ENCODE results near the gene RRP1B.
"Not testable (repeated sequence)": the region's sequence is repeated elsewhere in the genome, so short reads cannot be mapped to it uniquely, and the experiment has no call there.

RRP1B gene

DNA sequence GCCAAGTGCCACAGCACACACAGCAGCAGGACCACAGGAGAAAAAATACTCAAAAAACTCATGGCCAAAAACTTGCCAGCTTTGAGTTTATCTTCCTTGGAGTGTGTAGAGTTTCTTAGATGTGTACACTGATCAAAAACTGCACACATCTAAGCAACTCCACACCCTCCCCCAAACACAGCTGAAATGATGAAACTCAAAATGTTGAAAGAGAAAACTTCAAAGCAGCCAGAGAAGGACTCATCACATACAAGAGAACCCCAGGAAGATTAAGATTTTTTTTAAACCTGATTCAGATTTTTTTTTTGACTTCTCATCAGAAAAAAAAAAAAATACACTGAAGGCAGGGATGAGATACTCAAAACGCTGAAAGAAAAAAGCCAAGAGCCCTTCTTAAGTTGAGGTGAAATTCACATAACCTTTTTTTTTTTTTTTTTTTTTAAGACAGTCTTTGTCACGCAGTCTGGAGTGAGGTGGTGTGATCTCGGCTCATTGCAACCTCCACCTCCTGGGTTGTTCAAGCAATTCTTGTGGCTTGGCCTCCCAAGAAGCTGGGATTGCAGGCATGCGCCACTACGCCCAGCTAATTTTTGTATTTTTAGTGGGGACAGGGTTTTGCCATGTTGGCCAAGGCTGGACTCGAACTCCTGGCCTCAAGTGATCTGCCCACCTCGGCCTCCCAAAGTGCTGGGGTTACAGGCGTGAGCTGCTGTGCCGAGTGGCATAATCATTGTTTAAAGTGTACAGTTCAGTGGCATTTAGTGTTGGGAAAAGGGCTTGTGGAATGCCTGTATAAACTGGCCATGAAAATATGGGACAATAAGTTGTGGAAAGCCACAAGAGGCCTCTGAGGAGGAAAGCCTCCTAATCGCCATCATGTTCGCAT lies 38.6 kb downstream of the RRP1B start:
- DNase-seq (ENCODE audit: low read depth in 2 of 2, low spot score in 1 of 2), result no peak

DNA sequence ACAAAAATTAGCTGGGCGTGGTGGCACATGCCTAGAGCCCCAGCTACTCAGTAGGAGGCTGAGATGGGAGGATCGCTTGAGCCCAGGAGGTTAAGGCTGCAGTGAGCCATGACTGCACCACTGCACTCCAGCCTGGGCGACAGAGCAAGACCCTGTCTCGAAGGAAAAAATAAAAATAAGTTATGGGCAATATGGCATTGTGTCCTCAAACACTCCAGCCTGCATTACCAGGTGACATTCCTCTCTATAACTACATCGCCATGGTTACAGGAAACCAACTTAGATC lies 40.1 kb downstream of the RRP1B start:
- not testable (repeated sequence) for DNase-seq (ENCODE audit: low read depth in 2 of 2, low spot score in 1 of 2)

DNA sequence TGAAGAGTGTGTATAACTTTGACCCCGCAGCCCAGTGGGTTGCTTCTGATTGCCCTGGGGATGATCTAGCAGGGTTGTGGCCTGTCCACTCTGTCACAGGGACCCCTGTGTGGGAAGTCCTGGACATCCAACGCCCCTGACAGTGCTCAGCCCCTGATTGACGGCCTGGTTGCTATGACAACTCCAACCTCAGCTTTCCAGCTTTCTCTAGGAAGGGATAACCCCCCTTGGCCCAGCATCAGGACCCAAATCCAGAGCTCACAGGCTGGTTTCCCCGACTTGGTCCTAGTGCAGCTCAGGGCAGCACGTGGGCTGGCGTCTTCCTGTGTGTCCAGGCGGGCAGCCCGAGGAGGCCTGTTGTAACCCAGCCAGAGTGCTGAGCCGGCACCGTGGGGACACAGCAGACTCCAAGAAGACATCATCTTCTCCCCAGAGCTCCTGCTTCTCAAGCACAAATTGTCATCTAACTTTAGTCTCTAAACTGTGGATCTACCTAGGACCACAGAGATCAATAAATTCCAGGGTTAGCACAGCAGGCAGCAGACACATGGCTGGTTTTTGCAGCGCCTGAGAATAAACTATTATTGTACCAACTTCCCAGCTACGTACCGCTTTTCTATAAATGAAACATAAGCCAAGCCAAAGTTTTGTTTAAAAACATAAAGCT lies 40.7 kb downstream of the RRP1B start:
- no peak for DNase-seq (ENCODE audit: low read depth in 2 of 2, low spot score in 1 of 2)

DNA sequence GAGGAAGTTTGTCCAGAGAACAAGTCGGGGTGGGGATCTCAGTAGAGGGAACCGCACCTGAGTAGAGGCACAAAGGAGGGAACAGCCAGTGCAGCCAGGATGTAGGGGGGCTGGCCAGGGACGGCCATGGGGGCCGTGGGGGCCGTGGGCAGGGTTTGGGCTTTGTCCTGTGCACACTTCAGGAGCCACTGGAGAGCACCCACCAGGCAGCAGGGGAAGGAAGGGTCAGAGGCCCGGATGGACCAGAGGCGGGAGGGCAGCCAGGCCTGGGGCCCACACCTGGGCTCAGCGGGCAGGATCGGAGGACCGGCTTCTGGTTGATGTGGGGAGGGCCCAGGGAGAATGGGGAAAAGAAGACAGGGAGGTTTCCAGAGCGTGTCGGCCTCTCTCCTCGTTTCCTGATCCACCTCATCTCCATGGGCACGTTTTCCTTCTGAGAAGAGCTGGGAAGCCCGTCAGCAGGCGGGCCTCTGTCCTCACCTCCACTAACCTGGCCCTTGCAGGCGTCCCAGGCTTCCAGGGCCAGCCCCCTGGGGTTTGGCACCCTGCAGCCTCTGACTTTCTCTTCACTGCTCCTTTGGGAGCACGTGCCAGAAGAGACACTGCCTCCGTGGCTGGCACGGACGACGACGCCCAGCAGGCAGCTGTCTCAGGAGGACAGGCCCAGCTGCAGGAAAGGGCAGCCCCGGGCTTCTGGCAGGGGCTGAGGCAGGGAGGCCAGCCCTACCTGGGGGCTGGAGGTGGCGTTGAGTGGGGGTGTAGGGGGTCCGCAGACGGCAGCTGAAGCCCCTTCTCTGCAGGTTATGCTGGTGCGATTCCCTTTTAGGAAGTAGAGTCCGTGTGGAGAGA lies 42.8 kb downstream of the RRP1B start:
- no peak for DNase-seq (ENCODE audit: low read depth in 2 of 2, low spot score in 1 of 2)

DNA sequence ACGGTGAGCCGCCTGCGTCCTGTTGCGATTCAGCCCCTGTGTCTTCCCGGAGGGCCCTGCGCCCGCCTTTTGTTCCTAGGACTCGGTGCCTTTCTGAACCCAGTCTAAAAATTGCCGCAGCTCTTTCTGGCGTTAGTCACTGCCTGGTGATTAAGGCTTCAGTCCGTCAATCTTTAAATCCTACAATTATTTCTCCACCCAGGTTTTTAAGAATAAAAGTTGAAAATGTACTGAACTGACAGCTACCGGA lies 43.4 kb downstream of the RRP1B start:
- DNase-seq (ENCODE audit: low read depth in 2 of 2, low spot score in 1 of 2), result no peak

DNA sequence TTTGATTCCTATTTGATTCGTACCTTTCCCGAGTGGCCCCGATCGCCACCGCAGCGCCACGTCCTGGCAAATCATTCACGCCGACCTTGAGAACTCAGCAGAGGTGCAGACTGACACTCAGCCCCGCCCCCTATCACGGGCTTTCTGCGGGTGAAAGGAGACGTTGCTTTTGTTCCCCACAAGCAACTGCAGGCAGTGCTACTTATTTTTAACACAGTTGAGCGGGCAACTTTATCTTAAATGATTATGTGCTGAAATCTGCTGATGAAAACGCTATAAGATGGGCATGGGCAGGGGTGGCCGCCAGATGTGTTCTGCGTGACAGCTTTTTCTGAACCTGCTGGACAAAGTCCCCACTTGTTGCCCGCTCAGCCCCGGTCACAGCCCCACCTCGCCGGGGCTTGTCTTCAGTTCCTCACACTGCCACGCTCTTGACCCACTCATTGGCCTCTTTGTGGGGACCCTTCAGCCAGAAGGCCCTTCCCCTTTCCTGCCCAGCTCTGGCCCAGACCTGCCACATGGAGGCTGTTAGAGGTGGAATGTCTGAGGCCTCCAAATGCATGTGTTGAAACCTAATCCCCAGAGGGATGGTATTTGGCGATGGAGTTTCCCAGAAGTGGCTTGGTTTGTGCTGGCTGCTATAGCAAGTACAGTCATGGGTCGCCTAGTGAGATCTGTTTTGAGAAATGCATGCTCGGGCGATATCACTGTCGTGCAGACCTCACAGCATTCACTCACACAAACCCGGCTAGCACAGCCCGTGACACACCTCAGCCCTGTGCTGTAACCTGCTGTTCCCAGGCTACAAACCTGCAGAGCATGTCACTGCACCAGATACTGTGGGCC lies 43.9 kb downstream of the RRP1B start:
- DNase-seq (ENCODE audit: low read depth in 2 of 2, low spot score in 1 of 2), result no peak

DNA sequence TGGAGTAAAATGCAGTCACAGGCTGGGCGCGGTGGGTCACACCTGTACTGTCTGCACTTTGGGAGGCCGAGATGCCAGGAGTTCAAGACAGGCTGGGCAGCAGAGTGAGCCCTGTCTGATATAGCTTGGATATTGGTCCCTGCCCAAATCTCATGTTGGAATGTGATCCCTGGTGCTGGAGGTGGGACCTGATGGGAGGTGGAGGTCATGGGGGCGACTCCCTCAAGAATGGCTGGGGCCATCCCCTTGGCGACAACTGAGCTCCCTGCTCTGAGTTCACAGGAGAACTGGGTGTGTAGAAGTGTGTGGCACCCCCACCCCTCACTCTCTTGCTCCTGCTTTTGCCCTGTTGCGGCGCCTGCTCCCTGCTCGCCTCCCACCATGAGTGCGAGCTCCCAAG lies 48.1 kb downstream of the RRP1B start:
- DNase-seq (ENCODE audit: low read depth in 2 of 2, low spot score in 1 of 2), result no peak

DNA sequence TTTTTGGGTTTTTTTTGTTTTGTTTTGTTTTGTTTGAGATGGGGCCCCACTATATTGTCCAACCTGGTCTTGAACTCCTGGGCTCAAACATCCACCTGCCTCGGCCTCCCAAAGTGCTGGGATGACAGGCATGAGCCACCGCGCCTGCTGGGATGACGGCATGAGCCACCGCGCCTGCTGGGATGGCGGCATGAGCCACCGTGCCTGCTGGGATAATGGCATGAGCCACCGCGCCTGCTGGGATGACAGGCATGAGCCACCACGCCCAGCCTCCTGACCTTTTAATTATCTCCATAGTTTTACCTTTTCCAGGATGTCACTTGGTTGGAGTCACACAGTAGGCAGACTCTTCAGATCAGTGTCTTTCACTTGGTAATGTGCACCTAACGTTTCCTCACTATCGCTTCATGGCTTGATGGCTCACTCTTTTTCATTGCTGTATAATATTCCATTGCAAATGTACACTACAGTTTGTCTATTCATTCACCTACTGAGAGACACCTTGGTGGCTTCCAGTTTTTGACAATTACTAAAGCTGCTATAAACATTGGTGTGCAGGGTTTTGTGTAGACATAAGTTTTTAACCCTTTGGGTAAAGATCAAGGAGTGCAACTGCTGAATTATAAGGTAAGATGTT lies 49.5 kb downstream of the RRP1B start:
- DNase-seq (ENCODE audit: low read depth in 2 of 2, low spot score in 1 of 2), result no peak

DNA sequence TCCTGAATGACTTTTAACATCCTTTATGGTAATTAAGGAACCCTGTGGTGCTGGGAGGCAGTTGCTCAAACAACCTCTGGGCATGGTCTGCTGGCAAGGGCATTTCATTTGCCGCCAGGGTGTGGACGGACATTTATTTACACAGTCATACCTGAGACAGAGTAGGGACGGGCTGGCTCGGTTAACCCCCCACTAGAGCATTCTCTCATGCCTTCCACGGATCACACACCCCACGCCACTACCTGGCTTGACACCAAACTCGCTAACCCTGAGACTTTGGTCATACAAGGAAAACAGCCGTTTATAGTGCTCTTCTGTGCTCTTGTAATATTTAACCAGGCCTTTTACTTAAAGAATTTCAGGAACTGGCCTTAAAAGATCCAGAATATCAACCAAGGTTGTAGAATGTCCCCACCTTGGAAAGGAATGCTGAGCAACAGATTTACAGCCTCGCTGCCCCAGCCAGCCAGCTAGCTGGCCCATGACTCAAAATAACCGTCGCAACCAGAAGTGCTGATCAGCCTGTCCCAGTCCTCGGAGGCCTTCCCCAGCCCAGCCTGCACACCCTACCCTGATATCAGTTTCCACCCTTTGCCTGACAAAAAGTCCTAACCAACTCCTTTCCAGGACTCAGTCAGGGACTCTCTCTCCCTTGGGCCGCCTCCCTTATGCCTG lies 53.0 kb downstream of the RRP1B start:
- no peak for DNase-seq (ENCODE audit: low read depth in 2 of 2, low spot score in 1 of 2)

DNA sequence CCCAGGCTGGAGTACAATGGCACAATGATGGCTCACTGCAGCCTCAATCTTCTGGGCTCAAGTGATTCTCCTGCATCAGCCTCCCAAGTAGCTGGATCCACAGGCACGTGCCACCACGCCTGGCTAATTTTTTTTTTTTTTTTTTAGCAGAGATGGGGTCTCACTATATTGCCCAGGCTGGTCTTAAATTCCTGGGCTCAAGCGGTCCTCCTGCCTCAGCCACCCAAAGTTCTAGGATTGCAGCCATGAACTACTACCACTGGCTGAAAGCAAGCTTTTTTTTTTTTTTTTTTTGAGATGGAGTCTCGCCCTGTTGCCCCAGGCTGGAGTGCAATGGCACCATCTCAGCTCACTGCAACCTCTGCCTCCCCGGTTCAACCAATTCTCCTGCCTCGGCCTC lies 53.8 kb downstream of the RRP1B start:
- not testable (repeated sequence) for DNase-seq (ENCODE audit: low read depth in 2 of 2, low spot score in 1 of 2)

DNA sequence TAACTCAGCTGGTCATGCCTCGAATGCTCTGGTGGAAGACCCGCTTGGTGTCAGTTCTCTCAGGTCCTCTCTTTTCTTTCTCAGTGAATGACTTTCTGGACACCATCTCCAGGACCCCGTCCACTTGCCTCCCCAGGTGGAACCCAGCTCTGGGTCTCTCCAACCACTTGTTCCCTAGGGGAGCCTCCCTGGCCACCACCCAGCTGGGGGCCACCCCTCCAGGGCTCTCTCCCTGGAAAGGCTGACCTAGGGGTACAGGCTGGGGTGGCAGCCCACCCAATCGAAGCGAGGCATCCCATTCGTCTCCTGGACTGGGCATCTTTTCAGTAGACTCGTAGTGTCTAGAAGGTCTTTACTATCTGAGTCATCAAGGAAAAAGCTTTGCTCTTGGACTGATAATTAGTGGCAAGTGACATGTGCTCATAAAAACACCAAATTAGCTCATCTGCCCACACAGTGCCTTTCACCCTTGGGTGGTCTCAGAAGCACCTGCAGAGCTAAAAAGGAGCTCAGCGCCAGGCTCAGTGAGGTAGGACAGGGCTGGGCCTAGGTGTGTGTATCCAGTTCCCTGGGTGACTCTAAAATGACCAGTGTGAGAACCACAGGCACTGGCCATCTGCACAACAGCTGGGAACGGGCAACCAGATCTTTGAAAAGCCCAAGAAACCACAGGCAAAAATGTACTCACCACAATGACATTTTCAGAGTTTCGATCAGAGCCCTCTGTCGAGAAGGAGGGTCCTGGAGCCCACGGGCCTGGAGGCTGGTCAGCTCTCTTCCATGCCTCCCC lies 57.2 kb downstream of the RRP1B start:
- DNase-seq (ENCODE audit: low read depth in 2 of 2, low spot score in 1 of 2), result no peak

DNA sequence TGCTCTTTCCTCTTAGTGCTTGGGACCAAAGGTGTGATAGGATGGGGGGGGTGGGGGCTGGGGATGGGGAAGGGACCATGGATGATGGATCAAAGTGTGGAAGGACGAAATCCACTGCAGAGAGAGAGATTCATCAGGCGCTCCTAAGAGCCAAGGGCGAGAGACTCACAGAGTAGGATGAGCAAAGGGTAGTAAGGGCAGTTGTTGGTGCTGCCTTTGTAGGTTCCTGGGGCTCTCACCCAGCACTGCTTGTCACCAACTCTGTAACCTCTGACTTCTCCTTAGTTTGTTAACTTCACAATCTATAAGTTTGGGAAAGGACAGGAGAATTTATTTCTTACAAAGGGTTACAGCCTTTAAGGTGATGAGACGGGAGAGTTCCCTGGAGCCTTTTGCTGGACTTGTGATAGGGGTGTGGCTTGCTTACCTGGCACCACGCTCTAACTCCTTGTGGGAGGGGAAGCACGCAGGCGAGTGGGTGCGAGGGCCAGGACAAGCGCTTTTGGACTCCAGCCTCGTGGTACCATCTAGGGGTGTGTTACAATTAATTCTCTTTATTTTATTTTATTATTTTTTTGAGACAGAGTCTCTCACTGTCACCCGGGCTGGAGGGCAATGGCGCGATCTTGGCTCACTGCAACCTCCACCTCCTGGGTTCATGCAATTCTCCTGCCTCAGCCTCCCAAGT lies 58.0 kb downstream of the RRP1B start:
- DNase-seq (ENCODE audit: low read depth in 2 of 2, low spot score in 1 of 2), result no peak

DNA sequence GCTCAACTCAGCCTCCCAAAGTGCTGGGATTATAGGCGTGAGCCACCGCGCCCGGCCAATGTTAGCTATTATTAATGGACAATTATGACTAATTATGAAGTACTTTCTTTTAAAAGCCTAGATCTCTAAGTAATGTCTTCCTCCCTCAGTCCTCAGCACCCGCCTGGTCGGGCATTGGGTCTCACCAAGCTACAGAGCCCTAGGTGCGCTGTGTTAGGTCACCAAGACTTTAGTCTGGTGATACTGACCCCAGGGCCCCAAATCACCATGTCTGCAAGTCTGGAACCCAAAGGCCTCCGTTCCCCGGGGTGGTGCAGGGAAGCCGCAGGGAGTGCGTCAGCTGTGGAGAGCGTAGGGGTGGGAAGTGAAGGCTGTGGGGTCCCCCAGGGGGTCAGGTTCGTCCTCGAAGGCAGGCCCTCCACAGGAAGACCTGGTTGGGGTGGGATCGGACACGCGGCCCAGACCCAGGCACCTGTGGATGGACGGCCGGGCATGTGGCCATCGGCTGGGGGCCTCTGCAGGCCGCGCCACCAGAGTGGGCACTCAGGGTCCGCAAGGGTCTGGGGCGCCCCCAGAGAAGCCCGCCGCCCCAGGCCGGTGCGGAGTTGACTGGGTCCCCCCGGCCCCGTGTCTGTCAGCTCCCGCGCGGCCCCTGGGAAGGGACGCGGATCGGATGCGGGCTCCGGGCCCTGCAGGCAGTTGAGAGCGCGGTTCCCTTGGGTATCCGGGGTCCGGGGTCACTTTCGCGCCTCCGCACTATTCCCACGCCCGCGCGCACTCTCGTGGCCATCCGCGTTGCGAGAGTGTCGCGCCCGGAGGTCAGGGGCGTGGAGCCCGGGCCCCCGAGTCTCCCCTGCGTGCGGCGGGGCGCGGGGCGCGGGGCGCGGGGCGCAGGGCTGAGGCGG lies 58.9 kb downstream of the RRP1B start:
- no peak for DNase-seq (ENCODE audit: low read depth in 2 of 2, low spot score in 1 of 2)

DNA sequence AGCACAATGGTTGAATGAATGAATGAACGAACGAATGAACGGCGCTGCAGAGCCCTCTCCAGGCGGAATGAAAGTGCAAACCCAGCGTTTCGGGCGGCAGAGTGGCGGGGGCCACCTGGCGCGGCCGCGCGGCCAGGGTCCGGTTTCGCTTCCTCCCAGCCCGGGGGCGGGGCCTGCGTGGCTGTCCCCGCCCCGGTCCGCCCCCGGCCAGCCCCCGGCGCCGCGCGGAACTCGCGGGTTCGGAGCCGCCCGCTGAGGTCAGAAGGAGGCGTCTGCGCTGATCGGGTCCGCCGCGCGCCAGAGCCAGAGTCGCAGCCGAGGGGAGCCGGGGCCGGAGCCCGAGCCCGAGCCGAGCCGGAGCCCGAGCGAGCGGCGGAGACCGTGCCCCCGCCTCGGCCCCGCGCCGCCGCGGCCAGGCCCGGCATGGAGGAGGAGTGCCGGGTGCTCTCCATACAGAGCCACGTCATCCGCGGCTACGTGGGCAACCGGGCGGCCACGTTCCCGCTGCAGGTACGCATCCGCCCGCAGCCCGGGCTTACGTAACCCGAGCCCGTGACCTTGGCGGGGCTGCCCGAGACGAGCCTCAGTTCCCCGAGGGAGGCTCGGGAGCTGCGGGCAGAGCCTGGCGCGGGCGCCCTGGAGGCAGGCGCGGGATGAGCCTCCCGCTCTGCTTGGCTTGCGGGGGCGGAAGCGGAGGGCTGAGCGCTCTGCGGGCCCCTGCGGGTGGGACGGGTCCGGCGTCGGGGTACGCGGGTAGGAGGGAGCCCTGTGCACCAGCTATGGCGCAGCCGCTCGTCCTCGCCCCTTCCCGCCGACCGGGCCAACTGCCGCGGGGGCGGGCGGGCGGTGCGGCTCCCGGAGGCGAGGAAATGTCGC lies 59.8 kb downstream of the RRP1B start, which contains the start of gene PDXK:
TSS of gene PDXK (plus strand) at position 258 of the 876 bp plus-strand sequence. CDS start at position 424, 166 bp downstream.
- peak; percentile 37 to 56 for DNase-seq (ENCODE audit: low read depth in 2 of 2, low spot score in 1 of 2)

DNA sequence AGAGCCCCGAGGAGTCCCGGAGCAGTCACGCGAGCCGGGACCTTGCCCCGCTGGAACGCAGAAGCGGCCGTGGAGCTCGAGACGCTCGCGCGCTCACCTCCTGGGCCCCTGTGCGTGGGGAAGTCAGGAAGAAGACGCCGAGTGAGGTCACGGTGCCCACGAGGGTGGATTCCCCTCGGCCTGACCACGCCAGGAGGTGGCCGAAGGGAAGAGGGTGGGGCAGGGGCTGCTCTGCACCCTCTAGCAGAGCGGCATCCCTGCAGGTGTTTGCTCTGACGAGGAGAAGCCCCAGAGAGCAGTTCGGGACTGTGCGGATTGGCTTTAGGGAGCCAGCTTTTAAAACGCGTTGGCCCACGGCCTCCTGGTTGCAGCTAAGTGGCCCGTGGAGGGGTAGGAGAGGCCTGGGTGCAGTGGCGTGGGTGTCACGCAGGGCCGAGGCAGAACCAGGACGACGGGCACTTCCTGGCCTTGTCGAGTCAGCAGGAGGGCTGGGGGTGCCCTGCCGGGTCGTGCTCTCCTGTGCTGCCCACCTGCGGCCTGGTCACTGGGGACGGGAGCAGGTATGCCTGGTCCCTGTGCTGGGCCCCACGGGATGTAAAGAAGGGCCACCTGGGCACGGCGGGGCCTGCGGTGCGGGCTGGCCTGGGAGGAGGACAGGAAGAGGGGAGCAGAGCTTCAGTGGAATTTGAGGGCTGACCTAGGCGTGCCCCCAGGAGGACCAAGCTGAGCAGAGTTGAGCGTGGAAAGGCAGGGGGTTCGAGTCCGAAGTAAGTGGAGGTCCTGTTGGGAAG lies 60.6 kb downstream of the RRP1B start:
- DNase-seq (ENCODE audit: low read depth in 2 of 2, low spot score in 1 of 2), result no peak
